ENCODE measurements around the gene CADM2. TPM values are rescaled to one million over a fixed set of nuclear protein-coding genes. Genes with fewer than 3 reads are reported as not detected.

The CADM2 gene
- total and polyA plus RNA-seq, 2 experiments from 2014 or later = 0.09 TPM; not detected in 1

DNA sequence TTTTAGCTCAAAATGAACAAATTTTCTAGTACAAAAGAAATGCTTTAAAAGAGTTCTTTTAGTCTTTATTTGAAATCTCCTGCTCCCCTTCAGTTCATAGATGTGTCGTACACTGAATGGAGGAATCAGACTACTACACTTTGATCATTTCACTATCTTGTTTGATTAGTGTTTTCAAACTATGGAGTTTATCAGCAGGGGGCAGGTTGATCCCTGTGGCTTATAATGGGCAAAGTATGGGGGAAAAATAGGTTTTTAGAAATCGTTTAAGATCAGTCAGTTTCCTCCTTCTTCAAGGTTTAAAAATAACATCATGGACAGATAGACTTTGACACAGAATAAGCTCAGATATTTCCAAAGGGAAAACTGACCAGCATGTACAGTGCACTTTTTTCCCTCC lies 701.7 kb downstream of the CADM2 start:
- H3K4me2 ChIP-seq (ENCODE audit: unreplicated experiment) = no peak overlapping the region

GRCh38 chr3:85662462-85662861 lies 703.7 kb downstream of the CADM2 start:
- TF ChIP-seq EZH2phosphoT487 (IDR thresholded peaks at IDR 0.05; ENCODE audit: insufficient read depth, low read depth) = no peak
- TF ChIP-seq EZH2 (IDR thresholded peaks at IDR 0.05; ENCODE audit: insufficient read depth, poor library complexity, severe bottlenecking) = no peak
- no peak overlapping the region for H3K9ac ChIP-seq
- no peak overlapping the region for H2AFZ ChIP-seq
- in situ Hi-C loops (cut with MboI) = no loop called here
- H3K9me2 ChIP-seq (ENCODE audit: insufficient read depth) = no peaks in the 10 kb centered on the region
- no peaks in the 10 kb centered on the region for H3K9me3 ChIP-seq (ENCODE audit: low read depth)
- no peaks in the 10 kb centered on the region for H3K4me1 ChIP-seq (ENCODE audit: insufficient read depth)
- no peaks in the 10 kb centered on the region for H3F3A ChIP-seq (ENCODE audit: insufficient read depth)
- no peak overlapping the region for H3K4me2 ChIP-seq (ENCODE audit: unreplicated experiment)
- 14 to 19% methylated on average over 3 of the region's 3 CpGs for WGBS, 2 experiments (ENCODE audit: low coverage in 1 of 2, low lambda C conversion rate in 2 of 2, missing lambda C conversion rate in 2 of 2)
- H3K79me2 ChIP-seq (ENCODE audit: insufficient read depth) = no peaks in the 10 kb centered on the region
- H3K27me3 ChIP-seq (replicated peaks; ENCODE audit: insufficient read depth) = no peaks in the 10 kb centered on the region
- DNase-seq = no peak
- no peaks in the 10 kb centered on the region for H4K20me1 ChIP-seq (ENCODE audit: insufficient read depth)
- H3K27ac ChIP-seq = no peak overlapping the region
- H3K36me3 ChIP-seq (ENCODE audit: low read depth) = no peaks in the 10 kb centered on the region
- H3K4me3 ChIP-seq = no peak overlapping the region

More for the DNA sequence above, 701.7 kb downstream of the CADM2 start:
- TF ChIP-seq EZH2 (IDR thresholded peaks at IDR 0.05; ENCODE audit: insufficient read depth, poor library complexity, severe bottlenecking) = no peak
- TF ChIP-seq EZH2phosphoT487 (IDR thresholded peaks at IDR 0.05; ENCODE audit: insufficient read depth, low read depth) = no peak
- Histone ChIP-seq H3K9me2 (ENCODE audit: insufficient read depth) (no peaks in the 10 kb centered on the region), H2AFZ (no peak overlapping the region), H3K9me3 (ENCODE audit: low read depth) (peaks cover 5% of the 10 kb centered on the region), H3K9ac (no peak overlapping the region), H4K20me1 (ENCODE audit: insufficient read depth) (no peaks in the 10 kb centered on the region), H3K36me3 (ENCODE audit: low read depth) (no peaks in the 10 kb centered on the region), H3F3A (ENCODE audit: insufficient read depth) (no peaks in the 10 kb centered on the region), H3K27ac (no peak overlapping the region), H3K4me3 (no peak overlapping the region), H3K79me2 (ENCODE audit: insufficient read depth) (no peaks in the 10 kb centered on the region), H3K4me1 (ENCODE audit: insufficient read depth) (no peaks in the 10 kb centered on the region), H3K27me3 (replicated peaks; ENCODE audit: insufficient read depth) (no peaks in the 10 kb centered on the region)
- in situ Hi-C loops (cut with MboI) = no loop called here
- DNase-seq = no peak
- WGBS, 2 experiments (ENCODE audit: low coverage in 1 of 2, low lambda C conversion rate in 2 of 2, missing lambda C conversion rate in 2 of 2) = 15 to 23% methylated on average over 2 of the region's 2 CpGs

DNA sequence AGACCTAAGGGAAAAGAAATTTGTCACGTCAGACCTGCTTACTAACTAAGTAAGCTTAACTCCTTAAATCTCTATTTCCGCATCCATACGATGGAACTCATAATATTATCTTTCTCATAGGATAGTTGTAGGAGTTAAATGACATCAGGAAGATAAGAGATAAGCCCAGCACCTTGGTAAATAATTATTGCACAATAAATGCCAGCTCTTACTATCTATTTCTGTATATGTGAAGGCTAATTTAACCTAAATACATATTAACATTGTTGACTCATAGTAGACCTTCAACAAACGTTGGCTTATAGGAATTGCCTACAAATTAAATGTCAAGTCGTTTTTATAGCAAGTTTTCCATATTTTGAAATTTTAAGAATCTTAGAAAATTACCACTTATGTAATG lies 709.0 kb downstream of the CADM2 start:
- Histone ChIP-seq H3K27me3 (replicated peaks; ENCODE audit: insufficient read depth) (no peaks in the 10 kb centered on the region), H3K9ac (no peak overlapping the region), H3F3A (ENCODE audit: insufficient read depth) (no peaks in the 10 kb centered on the region), H2AFZ (no peak overlapping the region), H3K4me3 (no peak overlapping the region), H3K9me2 (ENCODE audit: insufficient read depth) (no peaks in the 10 kb centered on the region), H4K20me1 (ENCODE audit: insufficient read depth) (no peaks in the 10 kb centered on the region), H3K4me2 (ENCODE audit: unreplicated experiment) (no peak overlapping the region), H3K4me1 (ENCODE audit: insufficient read depth) (no peaks in the 10 kb centered on the region), H3K36me3 (ENCODE audit: low read depth) (no peaks in the 10 kb centered on the region), H3K79me2 (ENCODE audit: insufficient read depth) (no peaks in the 10 kb centered on the region), H3K27ac (no peak overlapping the region), H3K9me3 (ENCODE audit: low read depth) (no peaks in the 10 kb centered on the region)
- no peak for TF ChIP-seq EZH2phosphoT487 (IDR thresholded peaks at IDR 0.05; ENCODE audit: insufficient read depth, low read depth)
- TF ChIP-seq EZH2 (IDR thresholded peaks at IDR 0.05; ENCODE audit: insufficient read depth, poor library complexity, severe bottlenecking) = no peak
- in situ Hi-C loops (cut with MboI) = no loop called here
- no peak for DNase-seq
- 27 to 28% methylated on average over 5 of the region's 5 CpGs for WGBS, 2 experiments (ENCODE audit: low coverage in 1 of 2, low lambda C conversion rate in 2 of 2, missing lambda C conversion rate in 2 of 2)

- no peak for DNase-seq
- Histone ChIP-seq H3K36me3 (ENCODE audit: low read depth) (no peaks in the 10 kb centered on the region), H3K9me2 (ENCODE audit: insufficient read depth) (no peaks in the 10 kb centered on the region), H3K9me3 (ENCODE audit: low read depth) (no peaks in the 10 kb centered on the region), H3K4me2 (ENCODE audit: unreplicated experiment) (no peak overlapping the region), H3K4me1 (ENCODE audit: insufficient read depth) (no peaks in the 10 kb centered on the region), H3K9ac (no peak overlapping the region), H3K4me3 (no peak overlapping the region), H4K20me1 (ENCODE audit: insufficient read depth) (no peaks in the 10 kb centered on the region), H2AFZ (no peak overlapping the region), H3K27me3 (replicated peaks; ENCODE audit: insufficient read depth) (no peaks in the 10 kb centered on the region), H3F3A (ENCODE audit: insufficient read depth) (no peaks in the 10 kb centered on the region), H3K79me2 (ENCODE audit: insufficient read depth) (no peaks in the 10 kb centered on the region), H3K27ac (no peak overlapping the region)
- TF ChIP-seq EZH2phosphoT487 (IDR thresholded peaks at IDR 0.05; ENCODE audit: insufficient read depth, low read depth) (no peak), EZH2 (IDR thresholded peaks at IDR 0.05; ENCODE audit: insufficient read depth, poor library complexity, severe bottlenecking) (no peak)
- WGBS, 2 experiments (ENCODE audit: low coverage in 1 of 2, low lambda C conversion rate in 2 of 2, missing lambda C conversion rate in 2 of 2) = 8 to 16% methylated on average over 2 of the region's 2 CpGs
- in situ Hi-C loops (cut with MboI) = no loop called here
These were observed 711.9 kb downstream of the CADM2 start for GRCh38 chr3:85670634-85671205.

DNA sequence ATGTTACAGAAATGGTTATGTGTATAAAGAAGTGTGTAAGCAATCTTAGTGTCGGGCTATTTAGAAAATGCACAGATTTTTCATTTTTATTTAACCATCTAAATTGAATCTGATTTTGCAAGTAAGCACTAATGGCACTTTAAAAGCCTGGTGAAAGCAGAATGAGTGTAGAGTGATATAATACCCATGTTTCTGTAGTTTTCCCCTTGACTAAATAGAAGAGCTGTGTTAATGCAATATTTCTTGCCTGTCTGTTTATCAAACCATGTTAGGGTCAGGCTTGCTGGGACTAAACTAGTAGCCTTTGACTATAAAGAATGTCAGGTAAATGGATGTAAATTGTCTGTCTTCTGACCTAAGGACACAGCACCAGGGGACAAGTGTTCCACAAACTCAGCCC lies 714.0 kb downstream of the CADM2 start:
- no peak for DNase-seq
- Histone ChIP-seq H3K9me2 (ENCODE audit: insufficient read depth) (no peaks in the 10 kb centered on the region), H4K20me1 (ENCODE audit: insufficient read depth) (no peaks in the 10 kb centered on the region), H3K9me3 (ENCODE audit: low read depth) (no peaks in the 10 kb centered on the region), H3K36me3 (ENCODE audit: low read depth) (no peaks in the 10 kb centered on the region), H3K4me1 (ENCODE audit: insufficient read depth) (no peaks in the 10 kb centered on the region), H3K9ac (no peak overlapping the region), H3K4me2 (ENCODE audit: unreplicated experiment) (no peak overlapping the region), H2AFZ (no peak overlapping the region), H3K27ac (no peak overlapping the region), H3F3A (ENCODE audit: insufficient read depth) (no peaks in the 10 kb centered on the region), H3K79me2 (ENCODE audit: insufficient read depth) (no peaks in the 10 kb centered on the region), H3K27me3 (replicated peaks; ENCODE audit: insufficient read depth) (no peaks in the 10 kb centered on the region), H3K4me3 (no peak overlapping the region)
- no peak for TF ChIP-seq EZH2 (IDR thresholded peaks at IDR 0.05; ENCODE audit: insufficient read depth, poor library complexity, severe bottlenecking)
- TF ChIP-seq EZH2phosphoT487 (IDR thresholded peaks at IDR 0.05; ENCODE audit: insufficient read depth, low read depth) = no peak
- WGBS, 2 experiments (ENCODE audit: low coverage in 1 of 2, low lambda C conversion rate in 2 of 2, missing lambda C conversion rate in 2 of 2) = 14 to 21% methylated on average over 1 of the region's 1 CpG
- in situ Hi-C loops (cut with MboI) = no loop called here
